Mesenteric fat pad (tissue), 1 donor: ENCODE data around the gene SYT13. TPM values are rescaled to one million over a fixed set of nuclear protein-coding genes. Genes with fewer than 3 reads are reported as not detected.
"Not testable (repeated sequence)": the region's sequence is repeated elsewhere in the genome, so short reads cannot be mapped to it uniquely, and the experiment has no call there.

ENCODE experiments used
- DNase-seq: peaks from one replicate; pipeline ENCODE4 v3.0.0-alpha.2; 2020; ENCODE audit warnings: low spot score
- total RNA-seq: library from RNA; stranded (reverse); fragmentation: NEBNext Ultra II Directional; extraction: Animal tissue kit (Norgen Biotek cat#: 25700); gene quantifications from one replicate; pipeline ENCODE4 v1.2.1, GENCODE V29; 2021
- donor health status: DM: yes; HTN: yes; CAD: no.

The SYT13 gene
- total RNA-seq, 1 donor from 2014 or later = not detected

- not testable (repeated sequence) for DNase-seq
These were observed 36.8 kb downstream of the SYT13 start for GRCh38 chr11:45249372-45249771.

DNA sequence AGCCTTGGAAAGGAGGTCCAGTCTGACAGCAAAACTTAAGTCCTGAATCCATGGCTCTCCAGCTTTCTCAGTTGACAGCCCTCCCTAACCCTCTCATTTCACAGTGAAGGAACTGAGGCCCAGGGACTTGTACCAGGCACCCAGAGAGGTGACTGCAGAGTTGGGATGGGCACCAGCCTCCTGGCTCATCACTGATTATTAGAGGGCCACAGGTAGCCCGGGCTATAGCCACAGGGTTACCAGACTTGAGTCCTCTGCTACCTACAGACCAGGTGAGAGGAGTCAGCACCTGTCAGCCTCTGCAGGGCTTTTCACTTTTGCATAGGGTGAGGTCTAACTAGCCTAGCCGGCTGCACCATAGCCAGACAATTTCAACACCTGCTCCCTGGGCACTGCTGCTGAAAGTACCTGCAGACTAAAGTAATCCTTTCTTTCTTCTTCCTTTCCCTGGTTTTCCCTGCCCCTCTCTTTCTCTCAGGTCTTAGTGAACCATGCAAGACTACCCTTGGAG, 37.6 kb downstream of the SYT13 start:
- peak; percentile 51 for DNase-seq

DNA sequence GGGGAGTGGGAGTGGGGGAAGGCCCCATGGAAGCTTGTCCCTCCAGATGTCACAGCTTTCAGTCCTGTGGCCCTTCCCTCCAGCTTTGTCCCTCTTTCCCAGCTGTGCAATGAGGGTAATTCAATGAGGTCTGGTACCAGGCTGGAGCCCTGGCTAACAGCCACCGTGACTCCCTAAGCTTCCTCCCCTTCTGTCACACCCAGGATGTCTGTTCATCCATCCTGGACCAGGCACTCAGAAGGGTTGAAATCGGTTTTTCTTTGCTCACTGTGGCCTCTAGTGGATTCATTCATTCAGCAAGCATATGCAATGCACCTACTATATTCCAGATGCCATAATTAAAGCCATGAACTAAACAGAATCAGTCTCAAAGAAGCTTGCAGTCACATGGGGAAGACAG, 38.7 kb downstream of the SYT13 start:
- peak; percentile 26 for DNase-seq

DNA sequence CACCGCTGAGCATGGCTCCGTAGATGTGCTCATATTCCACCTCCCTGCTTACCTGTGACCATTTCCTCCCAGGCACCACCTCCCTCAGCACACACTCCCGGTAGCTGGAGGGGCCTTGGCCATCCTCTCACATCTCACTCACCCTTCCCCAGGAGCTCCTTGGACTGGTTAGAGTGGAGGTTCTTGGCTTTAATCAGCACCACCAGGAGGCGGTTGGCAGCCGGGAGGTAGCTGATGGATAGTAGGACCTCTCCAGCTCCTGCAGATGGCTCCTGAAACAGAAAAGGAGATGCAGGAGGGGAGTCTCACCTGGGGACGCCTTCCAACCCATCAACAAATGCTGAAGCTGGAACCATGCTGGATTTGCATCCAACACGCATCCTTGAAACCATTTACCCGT, 39.9 kb downstream of the SYT13 start:
- peak; percentile 71 for DNase-seq

GRCh38 chr11:45245218-45246045, 40.7 kb downstream of the SYT13 start:
- DNase-seq = peak; percentile 53

GRCh38 chr11:45243967-45244366, 42.2 kb downstream of the SYT13 start:
- no peak for DNase-seq

GRCh38 chr11:45239733-45240132, 46.4 kb downstream of the SYT13 start:
- no peak for DNase-seq

- DNase-seq = no peak
These were observed 47.4 kb downstream of the SYT13 start for GRCh38 chr11:45238724-45239123.

- DNase-seq = peak; percentile 24
These were observed 48.3 kb downstream of the SYT13 start for GRCh38 chr11:45237711-45238315.

GRCh38 chr11:45234306-45235006, 51.7 kb downstream of the SYT13 start:
- DNase-seq = peak; percentile 67

- DNase-seq = peak; percentile 88
These were observed 52.4 kb downstream of the SYT13 start for GRCh38 chr11:45233804-45234170.

- peak; percentile 85 for DNase-seq
These were observed 52.9 kb downstream of the SYT13 start for GRCh38 chr11:45233121-45233803.

DNA sequence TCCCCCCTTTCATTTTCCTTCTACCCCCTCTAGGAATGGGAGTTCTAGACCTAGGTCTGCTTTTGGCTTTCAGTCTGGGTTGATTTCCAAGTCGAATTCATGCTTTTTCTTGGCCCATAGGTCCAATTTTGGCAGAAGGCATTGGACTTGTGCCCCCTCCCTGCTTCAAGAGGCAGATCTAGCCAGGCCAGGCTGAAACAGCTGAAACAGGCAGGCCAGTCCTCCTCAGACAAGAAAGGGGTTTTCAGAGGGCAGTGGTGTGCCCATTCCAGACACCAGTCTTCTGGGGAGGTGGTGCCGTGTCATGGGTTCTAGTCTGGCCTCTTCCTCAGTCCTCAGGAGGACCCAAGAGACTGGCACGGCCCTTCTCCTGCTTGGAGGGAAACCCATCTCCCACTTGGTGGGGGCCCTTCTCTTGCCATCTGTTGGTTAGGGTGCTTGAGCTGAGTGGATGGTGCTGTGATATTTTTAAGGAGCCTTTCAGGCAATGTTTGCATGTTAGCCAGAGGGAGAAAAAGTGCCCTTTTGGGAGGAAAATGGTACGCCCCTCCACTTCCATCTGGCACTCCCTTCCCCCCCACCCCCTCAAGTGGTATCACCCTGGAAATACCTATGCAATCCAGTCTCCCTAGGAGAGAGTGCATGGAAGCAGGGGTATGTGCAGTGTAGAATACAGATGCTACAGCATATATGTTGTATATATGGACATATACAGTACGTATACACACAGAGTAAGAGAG, 53.6 kb downstream of the SYT13 start:
- peak; percentile 69 for DNase-seq

- DNase-seq = peak; percentile 22
These were observed 56.6 kb downstream of the SYT13 start for GRCh38 chr11:45229401-45230020.

- peak; percentile 73 for DNase-seq
These were observed 58.3 kb downstream of the SYT13 start for GRCh38 chr11:45227836-45228235.

DNA sequence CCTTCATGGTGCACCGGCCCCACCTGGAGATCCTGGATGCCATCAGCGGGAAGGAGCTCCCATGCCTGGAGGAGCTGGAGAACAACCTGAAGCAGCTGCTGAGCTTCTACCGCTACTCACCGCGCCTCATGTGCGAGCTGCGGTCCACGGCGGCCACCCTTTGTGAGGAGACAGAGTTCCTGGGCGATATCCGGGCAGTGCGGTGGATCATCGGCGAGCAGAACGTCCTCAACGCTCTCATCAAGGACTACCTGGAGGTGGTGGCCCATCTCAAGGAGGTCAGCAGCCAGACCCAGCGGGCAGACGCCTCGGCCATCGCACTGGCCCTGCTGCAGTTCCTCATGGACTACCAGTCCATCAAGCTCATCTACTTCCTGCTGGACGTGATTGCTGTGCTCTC, 59.2 kb downstream of the SYT13 start:
- DNase-seq = peak; percentile 62

DNA sequence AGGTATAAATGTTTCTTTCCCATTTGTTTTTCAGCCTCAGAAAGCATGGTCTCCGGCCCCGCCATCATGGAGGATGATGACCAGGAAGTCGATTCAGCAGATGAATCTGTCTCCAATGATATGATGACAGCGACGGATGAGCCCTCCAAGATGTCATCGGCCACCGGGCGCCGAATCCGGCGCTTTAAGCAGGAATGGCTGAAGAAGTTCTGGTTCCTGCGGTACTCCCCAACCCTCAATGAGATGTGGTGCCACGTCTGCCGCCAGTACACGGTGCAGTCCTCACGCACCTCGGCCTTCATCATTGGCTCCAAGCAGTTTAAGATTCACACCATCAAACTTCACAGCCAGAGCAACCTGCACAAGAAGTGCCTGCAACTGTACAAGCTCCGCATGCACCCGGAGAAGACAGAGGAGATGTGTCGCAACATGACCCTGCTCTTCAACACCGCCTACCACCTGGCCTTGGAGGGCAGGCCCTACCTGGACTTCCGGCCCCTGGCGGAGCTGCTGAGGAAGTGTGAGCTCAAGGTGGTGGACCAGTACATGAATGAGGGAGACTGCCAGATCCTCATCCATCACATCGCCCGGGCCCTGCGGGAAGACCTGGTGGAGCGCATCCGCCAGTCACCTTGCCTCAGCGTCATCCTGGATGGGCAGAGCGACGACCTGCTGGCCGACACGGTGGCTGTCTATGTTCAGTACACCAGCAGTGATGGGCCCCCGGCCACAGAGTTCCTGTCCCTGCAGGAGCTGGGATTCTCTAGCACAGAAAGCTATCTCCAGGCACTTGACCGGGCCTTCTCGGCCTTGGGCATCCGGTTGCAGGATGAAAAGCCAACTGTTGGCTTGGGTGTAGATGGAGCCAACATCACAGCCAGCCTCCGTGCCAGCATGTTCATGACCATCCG, 59.9 kb downstream of the SYT13 start:
- peak; percentile 87 for DNase-seq

DNA sequence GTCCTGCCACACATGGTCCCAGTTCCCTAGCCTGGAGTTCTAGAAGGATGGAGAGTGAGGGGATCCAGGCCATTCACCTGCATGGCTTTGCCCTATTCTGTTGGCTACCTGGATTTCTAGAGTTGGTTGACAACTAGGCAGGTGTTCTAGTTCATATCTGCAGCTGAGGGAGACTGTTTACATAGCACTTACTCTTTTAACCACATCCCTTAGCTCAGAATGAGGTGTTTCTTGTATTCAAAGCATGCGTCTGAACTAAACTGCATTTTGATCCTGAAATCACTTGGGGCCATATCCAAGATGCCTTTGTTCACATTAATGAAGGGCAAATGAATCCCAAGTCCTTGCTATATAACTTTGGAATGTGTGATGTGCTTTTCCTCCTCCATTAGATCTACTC, 60.9 kb downstream of the SYT13 start:
- DNase-seq = peak; percentile 18

DNA sequence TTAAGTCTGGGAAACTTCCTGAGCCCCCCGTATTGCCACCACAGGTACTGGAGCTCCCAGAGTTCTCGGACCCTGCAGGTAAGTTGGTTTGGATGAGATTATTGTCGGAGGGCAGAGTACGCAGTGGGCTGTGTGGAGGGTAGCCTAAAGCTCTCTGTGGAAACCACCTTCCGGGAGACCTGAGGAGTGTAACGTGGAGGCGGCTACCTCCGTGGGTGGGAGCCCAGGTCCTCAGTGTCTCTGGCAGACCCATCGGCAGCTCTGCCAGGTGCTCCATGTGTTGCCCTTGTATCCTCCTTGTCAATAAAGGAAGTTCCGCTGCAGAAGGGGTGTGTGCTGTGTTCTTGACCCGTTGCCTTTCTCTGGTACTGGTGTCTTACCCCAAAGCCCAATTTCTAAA, 61.4 kb downstream of the SYT13 start:
- peak; percentile 51 for DNase-seq
